Bronchus fibroblast of lung (primary cell): ENCODE results near the gene FUCA2. TPM values are rescaled to one million over a fixed set of nuclear protein-coding genes. Genes with fewer than 3 reads are reported as not detected.

Source experiments
- total RNA-seq: library from RNA; depleted of rRNA; stranded (reverse); fragments of >200 nt; gene quantifications from 2 replicates; pipeline ENCODE4 v1.2.3, GENCODE V29; 2015

FUCA2 gene
- total RNA-seq = 67.8 and 74.8 TPM in 2 replicates

DNA sequence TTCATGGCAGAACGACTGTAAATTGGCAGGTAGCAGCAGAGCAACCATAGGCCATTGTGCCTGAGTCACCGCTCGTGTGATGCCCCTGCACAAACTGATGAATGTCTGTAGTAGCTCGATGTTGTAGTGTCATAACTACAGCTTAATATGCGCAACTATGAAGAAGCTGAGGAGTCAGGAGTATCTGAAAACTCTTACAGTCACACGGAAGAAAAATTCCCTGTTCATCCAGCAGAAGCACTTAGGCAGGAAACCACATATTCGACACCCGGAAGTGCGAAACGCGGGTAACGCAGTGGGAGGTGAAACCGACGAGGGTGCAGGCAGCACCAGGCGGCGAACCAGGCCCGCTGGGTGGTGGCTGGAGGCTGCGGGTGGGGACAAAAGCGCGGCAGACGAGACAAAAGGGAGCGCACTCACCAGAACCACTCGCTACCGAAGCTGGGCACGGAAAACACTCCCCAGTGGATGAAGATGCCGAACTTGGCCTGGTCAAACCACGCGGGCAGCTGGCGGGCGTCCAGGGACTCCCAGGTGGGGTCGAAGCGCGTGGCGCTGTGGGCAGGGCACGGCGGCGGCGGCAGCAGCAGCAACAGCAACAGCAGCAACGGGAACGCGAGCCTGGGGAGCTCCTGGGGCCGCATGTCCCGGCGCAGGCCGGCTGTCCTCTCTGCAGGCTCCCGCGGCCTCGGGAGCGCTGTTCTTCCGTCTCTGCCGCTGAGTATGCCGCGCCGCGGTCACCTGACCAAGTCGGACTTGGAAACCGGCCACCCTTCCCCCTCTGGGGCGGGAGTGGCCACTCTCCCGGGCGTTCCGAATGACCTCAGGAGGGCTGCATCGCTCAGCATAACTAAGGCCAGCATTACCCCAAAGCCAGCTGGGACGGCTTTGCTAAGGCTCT is at the start of gene FUCA2:
FUCA2 (minus strand) TSS at position 730 of the 901 bp plus-strand sequence; CDS start at position 644, 86 bp downstream.

GRCh38 chr6:143450453-143451371 is 60.8 kb downstream of the FUCA2 start, which contains the start of the genes ADAT2 and PEX3:
Gene ADAT2 (minus strand): TSS chr6:143450695. CDS start chr6:143450658, 37 bp downstream.
Gene PEX3 (plus strand): TSS chr6:143450805. CDS start chr6:143451043, 238 bp downstream.

Other genes starting within 250 kb of the FUCA2 start
- gene ADAT2, start 61.0 kb downstream of the FUCA2 start, total RNA-seq = 2.5 and 4.4 TPM in 2 replicates
- 8.2 and 11.1 TPM in 2 replicates for gene PEX3, start 60.9 kb downstream of the FUCA2 start, total RNA-seq
- 18.5 and 20.8 TPM in 2 replicates for gene PHACTR2, start 166.2 kb upstream of the FUCA2 start, total RNA-seq